Neutrophil (primary cell): Measurements from ENCODE around the gene NID1.

Experiments used
- H3K27ac ChIP-seq: fragments of 200-600 bp; sonication (generic); 2 replicates; pipeline ENCODE4 v1.5.1; 2016; ENCODE audit warnings: mild to moderate bottlenecking, moderate library complexity
- H3K27me3 ChIP-seq: fragments of 200-600 bp; sonication (generic); 2 replicates; pipeline ENCODE4 v1.6.0; 2016; ENCODE audit warnings: mild to moderate bottlenecking
- H3K36me3 ChIP-seq: fragments of 200-600 bp; sonication (generic); 2 replicates; pipeline ENCODE4 v1.5.1; 2017
- H3K4me1 ChIP-seq, 2 experiments: fragments of 200-600 bp in 1 of 2; sonication (generic) in 1 of 2; 1 replicate in 1 of 2; 2 replicates in 1 of 2; pipeline versions ENCODE4 v1.5.1 to v1.6.1; 2013 to 2016; ENCODE audit warnings: low read depth in 1 of 2, low read length in 1 of 2, mild to moderate bottlenecking in 1 of 2, moderate library complexity in 1 of 2; ENCODE audit not compliant: control insufficient read depth in 1 of 2, insufficient read depth in 1 of 2
- H3K4me3 ChIP-seq, 2 experiments: fragments of 200-600 bp in 1 of 2; sonication (generic) in 1 of 2; 1 replicate in 1 of 2; 2 replicates in 1 of 2; pipeline ENCODE4 v1.5.1; 2013 to 2016; ENCODE audit warnings: low read depth in 1 of 2, low read length in 1 of 2, mild to moderate bottlenecking in 1 of 2, moderate library complexity in 1 of 2
- H3K9me3 ChIP-seq: fragments of 200-600 bp; sonication (generic); 2 replicates; pipeline ENCODE4 v1.5.1; 2016
- CTCF ChIP-seq: fragments of 200-600 bp; sonication (generic); IDR thresholded peaks from 2 replicates; pipeline ENCODE4 v1.5.1; 2016; ENCODE audit warnings: antibody characterized with exemption

The NID1 gene

GRCh38 chr1:235960809-235961208 is 104.1 kb downstream of the NID1 start:
- no peaks in the 10 kb centered on the region for H3K9me3 ChIP-seq
- no peaks in the 10 kb centered on the region for H3K36me3 ChIP-seq
- H3K27me3 ChIP-seq: no peaks in the 10 kb centered on the region
- peaks cover 38 to 39% of the 10 kb centered on the region in 2 experiments for H3K4me1 ChIP-seq
- TF ChIP-seq CTCF: no peak
- H3K4me3 ChIP-seq: no peak overlapping the region
- H3K27ac ChIP-seq: no peak overlapping the region

- no peak for TF ChIP-seq CTCF
- no peaks in the 10 kb centered on the region for H3K27me3 ChIP-seq
- H3K4me1 ChIP-seq: peaks cover 64 to 66% of the 10 kb centered on the region in 2 experiments
Observed at GRCh38 chr1:235958021-235958420, 106.9 kb downstream of the NID1 start.

GRCh38 chr1:235955777-235956176 is 109.1 kb downstream of the NID1 start:
- Histone ChIP-seq H3K9me3 (no peaks in the 10 kb centered on the region), H3K36me3 (no peaks in the 10 kb centered on the region), H3K4me1 (peaks cover 76 to 78% of the 10 kb centered on the region in 2 experiments), H3K4me3 (peak overlapping the region in 1 of 2 experiments; percentile 57), H3K27me3 (no peaks in the 10 kb centered on the region), H3K27ac (peak overlapping the region; percentile 89)
- TF ChIP-seq CTCF: no peak

More at GRCh38 chr1:235958021-235958420, 106.9 kb downstream of the NID1 start:
- Histone ChIP-seq H3K9me3 (no peaks in the 10 kb centered on the region), H3K27ac (no peak overlapping the region), H3K36me3 (no peaks in the 10 kb centered on the region), H3K4me3 (no peak overlapping the region)

- Histone ChIP-seq H3K9me3 (no peaks in the 10 kb centered on the region), H3K4me3 (peak overlapping the region; percentile 55 to 57), H3K27me3 (no peaks in the 10 kb centered on the region), H3K36me3 (no peaks in the 10 kb centered on the region), H3K4me1 (peaks cover 82 to 87% of the 10 kb centered on the region in 2 experiments), H3K27ac (peak overlapping the region; percentile 89)
- TF ChIP-seq CTCF: peak; percentile 46
Observed at GRCh38 chr1:235954306-235955283, 110.3 kb downstream of the NID1 start.

- no peak for TF ChIP-seq CTCF
- peak overlapping the region; percentile 55 to 57 for H3K4me3 ChIP-seq
- H3K27me3 ChIP-seq: no peaks in the 10 kb centered on the region
- peaks cover 90 to 95% of the 10 kb centered on the region in 2 experiments for H3K4me1 ChIP-seq
- peak overlapping the region; percentile 89 for H3K27ac ChIP-seq
- H3K9me3 ChIP-seq: no peaks in the 10 kb centered on the region
- H3K36me3 ChIP-seq: no peaks in the 10 kb centered on the region
Observed at GRCh38 chr1:235953801-235954200, 111.1 kb downstream of the NID1 start.
